Vagina (tissue), 2 donors: ENCODE measurements around the gene HPN.

ENCODE experiments used
- CTCF ChIP-seq, 3 experiments: fragments of 450-650 bp in 2 of 3; fragments of 200-600 bp in 1 of 3; sonication (generic) in 1 of 3; IDR thresholded peaks; one replicate each; pipeline ENCODE4 v1.5.1; 2017 to 2019; ENCODE audit warnings: antibody characterized with exemption in 3 of 3, mild to moderate bottlenecking in 2 of 3, moderate library complexity in 2 of 3
- POLR2A ChIP-seq, 2 donors: fragments of 450-650 bp; IDR thresholded peaks; one replicate each; pipeline ENCODE4 v1.6.1; 2017; ENCODE audit warnings: antibody characterized with exemption in 2 of 2, mild to moderate bottlenecking in 2 of 2, moderate library complexity in 2 of 2
- POLR2AphosphoS5 ChIP-seq, 2 donors: sonication (generic); formaldehyde crosslinking; IDR thresholded peaks; one replicate each; pipeline ENCODE4 v1.9.0; 2017; ENCODE audit warnings: antibody characterized with exemption in 2 of 2, mild to moderate bottlenecking in 2 of 2, low read depth in 1 of 2; ENCODE audit not compliant: insufficient read depth in 1 of 2

- TF ChIP-seq POLR2AphosphoS5 (IDR thresholded peaks at IDR 0.05; ENCODE audit: insufficient read depth in 1 of 2, low read depth in 1 of 2) (no peak), POLR2A (IDR thresholded peaks at IDR 0.05) (no peak), CTCF (IDR thresholded peaks at IDR 0.05) (no peak)
These were observed 26.1 kb upstream of the HPN start for GRCh38 chr19:35015270-35015953.
